IMR-90 (cell line): ENCODE measurements around the gene ZRANB3. TPM values are rescaled to one million over a fixed set of nuclear protein-coding genes. Genes with fewer than 3 reads are reported as not detected.

ENCODE experiments used
- ATAC-seq: fragments of 200-7000 bp; cut with Tn5 transposase; 2 replicates; pipeline ENCODE4 v1.9.1; 2020; ENCODE audit warnings: low read depth, mild to moderate bottlenecking, moderate library complexity
- BruUV-seq: library from RNA; stranded (reverse); fragments of 400-500 nt; replicated peaks from 2 replicates; lab custom pipeline; 2021; lab: Mats Ljungman, UMichigan
- CTCF ChIA-PET: fragments of 300-600 bp; formaldehyde crosslinking; extraction: SDS; loops from one replicate; lab custom pipeline; 2021; ENCODE audit warnings: antibody characterized with exemption; lab: Yijun Ruan, JAX
- POLR2A ChIA-PET: fragments of 300-600 bp; sonication (Branson Sonifier 250); formaldehyde crosslinking; loops from one replicate; lab custom pipeline; 2022; ENCODE audit warnings: antibody characterized with exemption; ENCODE audit not compliant: unreplicated experiment; lab: Charles Lee
- DNase-seq: peaks from one replicate; pipeline ENCODE4 v3.0.0; 2013
- H2AFZ ChIP-seq: replicated peaks from 2 replicates; pipeline ENCODE3; 2013; ENCODE audit warnings: low read length, mild to moderate bottlenecking; ENCODE audit not compliant: poor library complexity
- H2AK5ac ChIP-seq: 2 replicates; pipeline ENCODE4 v1.6.1; 2013; ENCODE audit warnings: low read depth, low read length, inconsistent platforms
- H2AK9ac ChIP-seq: replicated peaks from 2 replicates; pipeline ENCODE3; 2013; ENCODE audit warnings: mild to moderate bottlenecking, low read depth, low read length, moderate library complexity; ENCODE audit not compliant: poor library complexity
- H2BK120ac ChIP-seq: 2 replicates; pipeline ENCODE4 v1.6.1; 2013; ENCODE audit warnings: low read depth, low read length, inconsistent platforms
- H2BK15ac ChIP-seq: 3 replicates; pipeline ENCODE4 v1.6.1; 2013; ENCODE audit warnings: low read depth, low read length, inconsistent platforms
- H2BK20ac ChIP-seq: 2 replicates; pipeline ENCODE4 v1.6.1; 2013; ENCODE audit warnings: low read depth, mild to moderate bottlenecking, inconsistent platforms, low read length, moderate library complexity
- H2BK5ac ChIP-seq: 2 replicates; pipeline ENCODE4 v1.6.1; 2013; ENCODE audit warnings: mild to moderate bottlenecking, low read depth, low read length, inconsistent platforms; ENCODE audit not compliant: poor library complexity, severe bottlenecking
- H3K14ac ChIP-seq: replicated peaks from 2 replicates; pipeline ENCODE4 v1.6.1; 2013; ENCODE audit warnings: low read depth, low read length, inconsistent platforms
- H3K18ac ChIP-seq: 2 replicates; pipeline ENCODE4 v1.6.1; 2013; ENCODE audit warnings: low read depth, low read length, control low read depth
- H3K23ac ChIP-seq: 2 replicates; pipeline ENCODE4 v1.6.1; 2013; ENCODE audit warnings: low read depth, low read length, inconsistent platforms
- H3K27ac ChIP-seq: 2 replicates; pipeline ENCODE4 v1.5.1; 2013; ENCODE audit warnings: mild to moderate bottlenecking, control low read depth, low read length; ENCODE audit not compliant: insufficient read depth
- H3K27me3 ChIP-seq: 2 replicates; pipeline ENCODE4 v1.6.1; 2013; ENCODE audit warnings: low read length; ENCODE audit not compliant: control insufficient read depth, insufficient read depth
- H3K36me3 ChIP-seq: 2 replicates; pipeline ENCODE4 v1.6.1; 2013; ENCODE audit warnings: low read length, mixed read lengths; ENCODE audit not compliant: control insufficient read depth, insufficient read depth
- H3K4ac ChIP-seq: 2 replicates; pipeline ENCODE4 v1.6.1; 2013; ENCODE audit warnings: low read depth, low read length, inconsistent platforms
- H3K4me1 ChIP-seq: 2 replicates; pipeline ENCODE4 v1.6.1; 2013; ENCODE audit warnings: low read length, mixed read lengths; ENCODE audit not compliant: control insufficient read depth, insufficient read depth
- H3K4me2 ChIP-seq: 2 replicates; pipeline ENCODE4 v1.6.1; 2013; ENCODE audit warnings: low read depth, mild to moderate bottlenecking, control low read depth, low read length, moderate library complexity
- H3K4me3 ChIP-seq: 2 replicates; pipeline ENCODE4 v1.5.1; 2013; ENCODE audit warnings: low read depth, mild to moderate bottlenecking, control low read depth, low read length, moderate library complexity; ENCODE audit not compliant: insufficient read depth
- H3K56ac ChIP-seq: 2 replicates; pipeline ENCODE4 v1.6.1; 2013; ENCODE audit warnings: low read length, inconsistent platforms; ENCODE audit not compliant: insufficient read depth; ENCODE audit errors: extremely low read depth
- H3K79me1 ChIP-seq, 2 experiments: 2 replicates each; pipeline ENCODE4 v1.6.1; 2013; ENCODE audit warnings: low read length in 2 of 2, inconsistent platforms in 1 of 2, low read depth in 1 of 2
- H3K9ac ChIP-seq: 2 replicates; pipeline ENCODE4 v1.6.1; 2013; ENCODE audit warnings: low read depth, low read length, control low read depth
- H3K9me1 ChIP-seq: 2 replicates; pipeline ENCODE4 v1.6.1; 2013; ENCODE audit warnings: low read length, inconsistent platforms; ENCODE audit not compliant: insufficient read depth
- H3K9me3 ChIP-seq: 2 replicates; pipeline ENCODE4 v1.6.1; 2013; ENCODE audit warnings: low read length; ENCODE audit not compliant: control insufficient read depth, insufficient read depth
- H4K20me1 ChIP-seq: 2 replicates; pipeline ENCODE4 v1.6.1; 2013; ENCODE audit warnings: low read length, inconsistent platforms; ENCODE audit not compliant: insufficient read depth
- H4K5ac ChIP-seq: 2 replicates; pipeline ENCODE4 v1.6.1; 2013; ENCODE audit warnings: mild to moderate bottlenecking, low read depth, low read length, control low read depth
- H4K8ac ChIP-seq, 2 experiments: 2 replicates each; pipeline ENCODE4 v1.6.1; 2013; ENCODE audit warnings: low read depth in 2 of 2, low read length in 2 of 2, control low read depth in 1 of 2, inconsistent platforms in 1 of 2
- H4K91ac ChIP-seq: 2 replicates; pipeline ENCODE4 v1.6.1; 2013; ENCODE audit warnings: low read depth, low read length, inconsistent platforms; ENCODE audit not compliant: insufficient read depth
- CEBPB ChIP-seq: IDR thresholded peaks from 2 replicates; pipeline ENCODE4 v1.6.1; 2012; ENCODE audit warnings: low read depth, low read length, improper control_type of control experiment
- CHD1 ChIP-seq: IDR thresholded peaks from 2 replicates; pipeline ENCODE4 v1.6.1; 2012; ENCODE audit warnings: low read depth, low read length, improper control_type of control experiment
- CTCF ChIP-seq: conservative IDR thresholded peaks from 2 replicates; pipeline ENCODE4 v1.5.1; 2012; ENCODE audit warnings: mild to moderate bottlenecking, low read depth, low read length, improper control_type of control experiment
- FOS ChIP-seq: fragments of 150-350 bp; IDR thresholded peaks from 2 replicates; pipeline ENCODE4 v1.6.1; 2016; ENCODE audit warnings: low read depth, low read length
- MAFK ChIP-seq: IDR thresholded peaks from 2 replicates; pipeline ENCODE4 v1.6.1; 2012; ENCODE audit warnings: low read depth, low read length, improper control_type of control experiment
- RAD21 ChIP-seq: IDR thresholded peaks from 2 replicates; pipeline ENCODE4 v1.6.1; 2012; ENCODE audit warnings: low read length, improper control_type of control experiment
- USF2 ChIP-seq: fragments of 150-350 bp; IDR thresholded peaks from 2 replicates; pipeline ENCODE4 v1.6.1; 2017; ENCODE audit warnings: mild to moderate bottlenecking, antibody characterized with exemption, low read length, low read depth
- WGBS, 2 experiments: methylation state at CpG; one replicate each; pipeline versions ENCODE4 v1.1.5 to v1.1.7; 2013; ENCODE audit warnings: missing lambda C conversion rate in 2 of 2; ENCODE audit not compliant: insufficient read length in 1 of 2; ENCODE audit errors: extremely low coverage in 2 of 2; 5-methylcytosine and 5-hydroxymethylcytosine counted together
- dilution Hi-C: fragments of 300-500 bp; cut with HindIII; formaldehyde crosslinking; loops from one replicate; pipeline ENCODE4 v1.14.3; 2018; ENCODE audit warnings: low sequenced_read_pairs; ENCODE audit not compliant: unreplicated experiment
- in situ Hi-C: fragments of 300-500 bp; cut with MboI; formaldehyde crosslinking; loops from 3 replicates; pipeline ENCODE4 v1.14.3; 2019; ENCODE audit warnings: low sequenced_read_pairs, inconsistent platforms, mixed read lengths
- intact Hi-C: fragments of 100-400 bp; cut with micrococcal nuclease; formaldehyde crosslinking; loops from 2 replicates; pipeline ENCODE4 v1.10.0; 2022
- polyA plus RNA-seq, 3 experiments: library from polyadenylated mRNA; depleted of rRNA; stranded (reverse); fragments of >200 nt; gene quantifications; 2 replicates each; pipeline ENCODE4 v1.2.3, GENCODE V29; 2012; ENCODE audit warnings: low replicate concordance in 1 of 3
- total RNA-seq: library from RNA; depleted of rRNA; stranded (reverse); fragments of >200 nt; gene quantifications from 2 replicates; pipeline ENCODE4 v1.2.3, GENCODE V29; 2012

ZRANB3 gene
- total and polyA plus RNA-seq, 2 of the 4 experiments (the other 2 are of a cell fraction) = 3.4 to 9.3 TPM

DNA sequence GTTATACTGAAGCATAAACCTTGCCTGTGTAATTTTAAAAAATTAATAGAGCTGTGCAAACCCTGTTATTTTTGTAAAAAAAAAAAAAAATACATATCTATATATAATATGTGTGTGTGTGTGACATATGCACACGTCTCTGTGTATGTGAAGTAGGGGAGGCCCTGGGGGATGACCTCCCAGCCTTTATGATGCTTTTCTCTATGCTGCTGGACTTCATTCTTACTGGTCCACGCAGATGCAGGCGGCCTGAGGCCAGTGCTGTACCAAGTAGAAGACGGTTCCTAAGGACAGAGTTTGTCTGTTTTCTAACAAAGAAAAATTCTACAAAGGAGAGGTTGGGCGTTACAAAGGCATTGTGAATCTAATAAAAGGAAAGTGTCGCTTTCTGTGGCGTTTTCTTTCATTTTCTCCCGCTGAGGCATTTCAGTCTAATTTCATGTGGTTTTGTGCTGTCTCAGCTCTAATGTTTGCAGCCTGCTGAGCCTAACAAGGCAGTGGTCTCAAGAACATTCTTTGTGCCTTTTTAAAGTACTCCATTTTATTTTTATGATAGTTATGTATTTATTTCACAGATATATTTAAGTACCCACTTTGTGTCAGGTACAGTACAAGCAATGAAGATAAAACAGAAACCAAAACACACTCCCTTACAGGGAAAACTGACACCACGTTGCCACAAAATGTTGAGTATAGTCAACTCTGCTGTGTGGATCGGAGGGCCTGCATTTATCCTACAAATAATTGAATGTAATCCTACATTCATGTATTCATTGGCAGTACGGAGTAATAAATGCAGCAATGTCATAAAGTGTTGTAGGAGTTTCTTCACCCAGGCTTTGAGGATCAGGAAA, 360.9 kb downstream of the ZRANB3 start (continued):
- no peak for TF ChIP-seq CHD1

DNA sequence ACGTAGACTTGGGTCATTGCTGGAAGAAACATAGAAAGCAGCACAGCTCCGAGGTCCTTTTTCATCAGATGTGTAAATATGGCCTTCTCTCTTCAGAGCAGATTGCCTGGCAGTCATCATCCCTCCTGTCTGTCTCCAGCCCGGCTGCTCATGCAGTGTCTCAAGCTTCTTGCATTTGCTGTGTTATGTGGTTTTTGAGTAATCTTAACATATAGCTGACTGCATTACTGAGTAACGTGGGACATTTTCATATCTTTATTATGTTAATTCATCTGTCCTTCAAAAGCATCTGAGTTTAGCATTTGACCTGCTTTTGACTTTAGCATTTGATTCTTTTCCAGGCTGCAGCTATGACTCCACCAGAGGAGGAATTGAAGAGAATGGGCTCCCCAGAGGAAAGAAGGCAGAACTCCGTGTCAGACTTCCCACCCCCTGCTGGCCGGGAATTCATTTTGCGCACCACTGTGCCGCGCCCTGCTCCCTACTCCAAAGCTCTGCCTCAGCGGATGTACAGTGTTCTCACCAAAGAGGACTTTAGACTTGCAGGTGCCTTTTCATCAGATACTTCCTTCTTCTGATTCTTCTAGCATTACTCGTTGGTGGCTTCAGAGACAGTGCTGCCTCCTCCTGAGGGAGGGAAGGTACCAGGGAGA, 362.7 kb downstream of the ZRANB3 start:
- Histone ChIP-seq H3K4me3 (no peak overlapping the region), H3K4ac (no peak overlapping the region), H4K8ac (no peak overlapping the region), H4K91ac (no peak overlapping the region), H3K9me1 (peaks cover 3% of the 10 kb centered on the region; the same call in 1 of the 2 replicates), H3K18ac (no peak overlapping the region), H2AK9ac (no peak overlapping the region), H4K5ac (no peak overlapping the region), H3K56ac (no peak overlapping the region), H3K79me1 (peaks cover 4 to 9% of the 10 kb centered on the region in 2 experiments; a peak in 1 of 4 replicates), H3K14ac (no peak overlapping the region), H3K9ac (no peak overlapping the region), H3K4me2 (no peak overlapping the region), H4K20me1 (peaks cover 4% of the 10 kb centered on the region; the same call in 1 of the 2 replicates), H2BK120ac (no peak overlapping the region), H3K27me3 (no peaks in the 10 kb centered on the region), H2BK15ac (no peak overlapping the region), H3K23ac (no peak overlapping the region), H2BK20ac (no peak overlapping the region), H2BK5ac (no peak overlapping the region), H3K9me3 (no peaks in the 10 kb centered on the region), H3K4me1 (no peaks in the 10 kb centered on the region), H2AFZ (no peak overlapping the region), H3K36me3 (peaks cover 38% of the 10 kb centered on the region), H3K27ac (no peak overlapping the region), H2AK5ac (no peak overlapping the region)
- ChIA-PET POLR2A (no interaction called here), CTCF (interaction anchor here (0.9 kb wide), 1 partner anchor 161 kb away, joined by 3 read pairs; no protein-coding TSS in a partner anchor)
- dilution Hi-C loops = no loop called here
- no TSS peak for BruUV-seq
- TF ChIP-seq USF2 (no peak), RAD21 (no peak), CTCF (no peak), CEBPB (no peak), FOS (no peak), CHD1 (no peak), MAFK (no peak)
- DNase-seq (no peak), ATAC-seq (no peak)
- intact Hi-C loops = loop anchor here (10.0 kb wide), 1 partner anchor 536 kb away; no protein-coding TSS in a partner anchor
- in situ Hi-C loops = no loop called here
- WGBS, 2 experiments = 100% methylated on average over 4 of the region's 11 CpGs; no CpG with 5 or more reads in 1 of the 2 experiments
